ENCODE results near the gene SYNGR2.

The SYNGR2 gene

GRCh38 chr17:78146471-78146869, 21.9 kb upstream of the SYNGR2 start:
- no peak overlapping the region for H3K27ac ChIP-seq
- TF ChIP-seq CTCF (IDR thresholded peaks at IDR 0.05; ENCODE audit: low read depth, low read length), result no peak

GRCh38 chr17:78146881-78147280, 21.5 kb upstream of the SYNGR2 start:
- DNase-seq, result no peak
- H3K27ac ChIP-seq, result no peak overlapping the region; the same call in 1 of the 2 replicates
- H3K9me3 ChIP-seq (ENCODE audit: severe bottlenecking), result no peaks in the 10 kb centered on the region
- no peaks in the 10 kb centered on the region for H3K36me3 ChIP-seq
- H3K27me3 ChIP-seq (ENCODE audit: insufficient read depth, low read depth, severe bottlenecking), result no peaks in the 10 kb centered on the region
- H3K4me3 ChIP-seq (ENCODE audit: low read depth, low read length), result no peak overlapping the region
- TF ChIP-seq CTCF (IDR thresholded peaks at IDR 0.05; ENCODE audit: low read depth, low read length), result no peak

More at GRCh38 chr17:78146471-78146869, 21.9 kb upstream of the SYNGR2 start:
- Histone ChIP-seq H3K9me3 (ENCODE audit: severe bottlenecking) (no peaks in the 10 kb centered on the region), H3K4me3 (ENCODE audit: low read depth, low read length) (no peak overlapping the region), H3K36me3 (no peaks in the 10 kb centered on the region), H3K27me3 (ENCODE audit: insufficient read depth, low read depth, severe bottlenecking) (no peaks in the 10 kb centered on the region)
- DNase-seq, result no peak

- Histone ChIP-seq H3K27ac (no peak overlapping the region; the same call in 1 of the 2 replicates), H3K9me3 (ENCODE audit: severe bottlenecking) (no peaks in the 10 kb centered on the region), H3K4me3 (ENCODE audit: low read depth, low read length) (no peak overlapping the region), H3K36me3 (no peaks in the 10 kb centered on the region), H3K27me3 (ENCODE audit: insufficient read depth, low read depth, severe bottlenecking) (no peaks in the 10 kb centered on the region)
- TF ChIP-seq CTCF (IDR thresholded peaks at IDR 0.05; ENCODE audit: low read depth, low read length), result no peak
- no peak for DNase-seq
Measured at GRCh38 chr17:78147315-78147998, 20.9 kb upstream of the SYNGR2 start.

GRCh38 chr17:78148286-78149016, 19.9 kb upstream of the SYNGR2 start:
- no peak for DNase-seq
- H3K9me3 ChIP-seq (ENCODE audit: severe bottlenecking), result no peaks in the 10 kb centered on the region
- no peak overlapping the region for H3K27ac ChIP-seq
- no peak for TF ChIP-seq CTCF (IDR thresholded peaks at IDR 0.05; ENCODE audit: low read depth, low read length)
- H3K4me3 ChIP-seq (ENCODE audit: low read depth, low read length), result no peak overlapping the region
- no peaks in the 10 kb centered on the region for H3K27me3 ChIP-seq (ENCODE audit: insufficient read depth, low read depth, severe bottlenecking)
- no peaks in the 10 kb centered on the region for H3K36me3 ChIP-seq

GRCh38 chr17:78151514-78152008, 16.8 kb upstream of the SYNGR2 start:
- DNase-seq, result no peak
- Histone ChIP-seq H3K9me3 (ENCODE audit: severe bottlenecking) (no peaks in the 10 kb centered on the region), H3K27me3 (ENCODE audit: insufficient read depth, low read depth, severe bottlenecking) (no peaks in the 10 kb centered on the region), H3K27ac (no peak overlapping the region), H3K4me3 (ENCODE audit: low read depth, low read length) (no peak overlapping the region), H3K36me3 (no peaks in the 10 kb centered on the region)
- no peak for TF ChIP-seq CTCF (IDR thresholded peaks at IDR 0.05; ENCODE audit: low read depth, low read length)
